Measurements from ENCODE around the gene TUBB6.

Gene TUBB6

GRCh38 chr18:12281861-12282260 lies 26.2 kb upstream of the TUBB6 start:
- TF ChIP-seq CTCF (IDR thresholded peaks at IDR 0.05; ENCODE audit: insufficient read depth, low read length, poor library complexity, severe bottlenecking) = no peak
- no peak for DNase-seq (ENCODE audit: extremely low read depth, insufficient read length)
- H3K4me3 ChIP-seq (replicated peaks; ENCODE audit: low read depth, low read length) = no peak overlapping the region
- H3K27me3 ChIP-seq (replicated peaks; ENCODE audit: control insufficient read depth, insufficient read depth, low read length) = no peaks in the 10 kb centered on the region; the same call in 1 of the 2 replicates
- H3K36me3 ChIP-seq (ENCODE audit: control insufficient read depth, insufficient read depth, low read length) = no peaks in the 10 kb centered on the region

DNA sequence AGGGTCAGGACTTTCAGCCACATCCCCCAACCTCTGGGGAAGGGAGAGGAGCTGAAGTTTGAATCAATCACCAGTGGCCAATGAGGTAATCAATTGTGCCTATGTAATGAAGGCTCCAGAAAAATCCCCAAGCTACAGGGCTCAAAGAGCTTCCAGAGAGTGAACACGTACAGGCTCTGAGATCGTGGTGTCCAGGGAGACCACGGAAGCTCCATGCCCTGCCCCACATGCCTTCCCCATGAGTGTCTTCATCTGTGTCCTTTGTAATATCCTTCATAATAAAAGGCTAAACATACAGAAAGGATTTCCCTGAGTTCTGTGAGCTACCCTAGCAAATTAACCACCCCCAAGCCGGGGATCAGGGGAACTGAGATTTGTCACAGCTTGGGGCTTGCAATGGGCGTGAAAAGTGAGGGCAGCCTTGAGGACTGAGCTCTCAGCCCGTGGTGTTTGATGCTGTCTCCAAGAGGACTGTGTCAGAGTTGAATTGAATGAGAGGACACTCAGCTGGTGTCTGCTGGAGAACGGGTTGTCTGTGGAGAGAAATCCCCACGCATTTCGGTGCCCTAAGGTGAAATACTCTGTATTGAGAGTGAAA lies 25.5 kb upstream of the TUBB6 start:
- Histone ChIP-seq H3K27me3 (replicated peaks; ENCODE audit: control insufficient read depth, insufficient read depth, low read length) (no peaks in the 10 kb centered on the region; the same call in none of the 2 replicates), H3K36me3 (ENCODE audit: control insufficient read depth, insufficient read depth, low read length) (no peaks in the 10 kb centered on the region), H3K4me3 (replicated peaks; ENCODE audit: low read depth, low read length) (no peak overlapping the region)
- DNase-seq (ENCODE audit: extremely low read depth, insufficient read length) = no peak
- TF ChIP-seq CTCF (IDR thresholded peaks at IDR 0.05; ENCODE audit: insufficient read depth, low read length, poor library complexity, severe bottlenecking) = no peak

DNA sequence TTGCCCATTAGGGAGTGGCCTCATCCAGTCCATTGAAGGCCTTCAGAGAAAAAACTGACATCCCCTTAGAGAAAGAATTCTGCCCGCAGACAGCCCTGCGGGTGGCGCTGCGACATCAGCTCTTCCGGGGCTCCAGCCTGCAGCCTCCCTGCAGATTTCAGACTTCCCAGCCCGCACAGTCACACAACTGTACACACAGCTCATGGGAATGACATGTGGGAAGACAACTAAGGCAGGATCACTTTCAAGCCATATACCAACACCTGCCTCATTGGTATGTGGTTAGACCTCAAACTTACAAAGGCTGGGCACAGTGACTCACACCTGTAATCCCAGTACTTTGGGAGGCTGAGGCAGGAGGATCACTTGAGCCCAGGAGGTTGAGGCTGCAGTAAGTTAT lies 24.8 kb upstream of the TUBB6 start:
- Histone ChIP-seq H3K36me3 (ENCODE audit: control insufficient read depth, insufficient read depth, low read length) (no peaks in the 10 kb centered on the region), H3K4me3 (replicated peaks; ENCODE audit: low read depth, low read length) (no peak overlapping the region), H3K27me3 (replicated peaks; ENCODE audit: control insufficient read depth, insufficient read depth, low read length) (no peaks in the 10 kb centered on the region; the same call in none of the 2 replicates)
- TF ChIP-seq CTCF (IDR thresholded peaks at IDR 0.05; ENCODE audit: insufficient read depth, low read length, poor library complexity, severe bottlenecking) = no peak
- DNase-seq (ENCODE audit: extremely low read depth, insufficient read length) = no peak

GRCh38 chr18:12283666-12284065 lies 24.4 kb upstream of the TUBB6 start:
- Histone ChIP-seq H3K4me3 (replicated peaks; ENCODE audit: low read depth, low read length) (no peak overlapping the region), H3K36me3 (ENCODE audit: control insufficient read depth, insufficient read depth, low read length) (no peaks in the 10 kb centered on the region), H3K27me3 (replicated peaks; ENCODE audit: control insufficient read depth, insufficient read depth, low read length) (peaks cover under 1% of the 10 kb centered on the region)
- no peak for DNase-seq (ENCODE audit: extremely low read depth, insufficient read length)
- no peak for TF ChIP-seq CTCF (IDR thresholded peaks at IDR 0.05; ENCODE audit: insufficient read depth, low read length, poor library complexity, severe bottlenecking)

- no peak for TF ChIP-seq CTCF (IDR thresholded peaks at IDR 0.05; ENCODE audit: insufficient read depth, low read length, poor library complexity, severe bottlenecking)
- DNase-seq (ENCODE audit: extremely low read depth, insufficient read length) = no peak
- no peaks in the 10 kb centered on the region for H3K36me3 ChIP-seq (ENCODE audit: control insufficient read depth, insufficient read depth, low read length)
- H3K27me3 ChIP-seq (replicated peaks; ENCODE audit: control insufficient read depth, insufficient read depth, low read length) = peaks cover 2% of the 10 kb centered on the region
- H3K4me3 ChIP-seq (replicated peaks; ENCODE audit: low read depth, low read length) = no peak overlapping the region
Measured at GRCh38 chr18:12287131-12287681, 20.8 kb upstream of the TUBB6 start.
